ENCODE results near the gene INVS. TPM values are rescaled to one million over a fixed set of nuclear protein-coding genes. Genes with fewer than 3 reads are reported as not detected.

INVS gene
- total and polyA plus RNA-seq, 2 of the 13 experiments (the other 11 are each of a cell fraction or from before 2014, with no cell fraction given): 11.3 to 16.3 TPM

GRCh38 chr9:100098887-100099721 is at the start of gene INVS, which contains the start of gene ERP44 (continued):
- TF ChIP-seq MEF2D (CRISPR knock-in tag; IDR thresholded peaks at IDR 0.05): no peak; the same call in 1 of the 2 replicates
- TF ChIP-seq PAF1 (CRISPR knock-in tag; IDR thresholded peaks at IDR 0.05): no peak
- no peak for TF ChIP-seq ZSCAN21 (CRISPR knock-in tag; IDR thresholded peaks at IDR 0.05; ENCODE audit: borderline replicate concordance)
- 0 out of 2 replicates have a peak, but pooled peaks have one; percentile 55 for TF ChIP-seq HNF1B (CRISPR knock-in tag; IDR thresholded peaks at IDR 0.05)
- no peak for TF ChIP-seq PHB2 (IDR thresholded peaks at IDR 0.05; ENCODE audit: partially characterized antibody)
- no peak for TF ChIP-seq MEIS2 (CRISPR knock-in tag; IDR thresholded peaks at IDR 0.05)
- TF ChIP-seq ZNF33B (CRISPR knock-in tag; IDR thresholded peaks at IDR 0.05): no peak
- TF ChIP-seq TRIM22 (IDR thresholded peaks at IDR 0.05): no peak
- TF ChIP-seq E2F2 (CRISPR knock-in tag; IDR thresholded peaks at IDR 0.05; ENCODE audit: borderline replicate concordance): no peak
- no peak for TF ChIP-seq NBN (conservative IDR thresholded peaks at IDR 0.05)
- no peak for TF ChIP-seq HNF4G (IDR thresholded peaks at IDR 0.05; ENCODE audit: borderline replicate concordance, low read depth, low read length)
- TF ChIP-seq HNF4G (CRISPR knock-in tag; IDR thresholded peaks at IDR 0.05; ENCODE audit: borderline replicate concordance, low read depth): no peak; the same call in 1 of the 2 replicates
- TF ChIP-seq CEBPB (IDR thresholded peaks at IDR 0.05; ENCODE audit: borderline replicate concordance, low read depth, low read length): no peak
- TF ChIP-seq ATF7-NPFF (CRISPR knock-in tag; IDR thresholded peaks at IDR 0.05; ENCODE audit: low read depth): no peak; the same call in 1 of the 2 replicates
- TF ChIP-seq PHF8 (CRISPR knock-in tag; IDR thresholded peaks at IDR 0.05): peak; percentile 92
- peak; percentile 36; the same call in 1 of the 2 replicates for TF ChIP-seq ZNF577 (CRISPR knock-in tag; IDR thresholded peaks at IDR 0.05; ENCODE audit: borderline replicate concordance, low read depth)
- TF ChIP-seq KLF13 (CRISPR knock-in tag; IDR thresholded peaks at IDR 0.05): no peak; the same call in 1 of the 2 replicates
- TF ChIP-seq KDM2A (CRISPR knock-in tag; IDR thresholded peaks at IDR 0.05; ENCODE audit: borderline replicate concordance, low read depth): peak; percentile 64
- TF ChIP-seq ZNF432 (CRISPR knock-in tag; IDR thresholded peaks at IDR 0.05; ENCODE audit: borderline replicate concordance): no peak
- peak; percentile 6; the same call in 1 of the 2 replicates for TF ChIP-seq ZNF580 (CRISPR knock-in tag; IDR thresholded peaks at IDR 0.05; ENCODE audit: borderline replicate concordance, low read depth)
- TF ChIP-seq ZBTB33 (CRISPR knock-in tag; IDR thresholded peaks at IDR 0.05): no peak
- TF ChIP-seq ZSCAN12 (CRISPR knock-in tag; IDR thresholded peaks at IDR 0.05): no peak
- TF ChIP-seq GATA4 (IDR thresholded peaks at IDR 0.05; ENCODE audit: borderline replicate concordance, low read depth): no peak
- no peak for TF ChIP-seq MAFK (conservative IDR thresholded peaks at IDR 0.05 in 1 of 2, IDR thresholded peaks at IDR 0.05 in 1 of 2; ENCODE audit: low read length in 2 of 2)

All from HepG2 (cell line).